HEK293 (cell line): ENCODE data around the gene PLCD1.
"Not testable (repeated sequence)": the region's sequence is repeated elsewhere in the genome, so short reads cannot be mapped to it uniquely, and the experiment has no call there.

Source experiments
- CTCF ChIA-PET: fragments of 350-600 bp; formaldehyde crosslinking; extraction: SDS; loops from one replicate; lab custom pipeline; 2021; ENCODE audit warnings: antibody characterized with exemption; lab: Yijun Ruan, JAX
- POLR2A ChIA-PET: fragments of 300-600 bp; formaldehyde crosslinking; extraction: SDS; loops from one replicate; lab custom pipeline; 2020; ENCODE audit warnings: antibody characterized with exemption, inconsistent platforms; lab: Yijun Ruan, JAX
- H3K27ac ChIP-seq: fragments of 200-500 bp; sonication (Bioruptor generic); 2 replicates; pipeline ENCODE4 v1.5.1; 2014; ENCODE audit warnings: low read depth, low read length, control low read depth, inconsistent platforms; ENCODE audit errors: extremely low read depth
- H3K36me3 ChIP-seq, 2 experiments: fragments of 200-500 bp in 1 of 2; sonication (Bioruptor generic) in 1 of 2; 1 replicate in 1 of 2; 2 replicates in 1 of 2; pipeline ENCODE4 v1.5.1; 2014 to 2017; ENCODE audit warnings: inconsistent platforms in 2 of 2, low read length in 2 of 2; ENCODE audit not compliant: control insufficient read depth in 2 of 2, insufficient read depth in 1 of 2
- H3K4me1 ChIP-seq: fragments of 200-500 bp; sonication (Bioruptor generic); 2 replicates; pipeline ENCODE4 v1.5.1; 2014; ENCODE audit warnings: mild to moderate bottlenecking, low read length, inconsistent platforms; ENCODE audit not compliant: control insufficient read depth, insufficient read depth
- H3K4me3 ChIP-seq: 2 replicates; pipeline ENCODE4 v1.5.1; 2011; ENCODE audit warnings: low read depth, mild to moderate bottlenecking, control low read depth, low read length, moderate library complexity
- H3K9me3 ChIP-seq: fragments of 200-500 bp; sonication (Bioruptor generic); 2 replicates; pipeline ENCODE4 v1.5.1; 2014; ENCODE audit warnings: low read depth, low read length, inconsistent platforms; ENCODE audit not compliant: control insufficient read depth, insufficient read depth
- OVOL3 ChIP-seq: fragments of 450-650 bp; formaldehyde crosslinking; IDR thresholded peaks from 2 replicates; pipeline ENCODE4 v1.5.1; 2016; ENCODE audit warnings: missing biosample characterization, missing genetic modification characterization
- ZBTB1 ChIP-seq: fragments of 450-650 bp; formaldehyde crosslinking; IDR thresholded peaks from 2 replicates; pipeline ENCODE4 v1.5.1; 2016; ENCODE audit warnings: missing biosample characterization, missing genetic modification characterization
- ZBTB48 ChIP-seq: fragments of 450-650 bp; formaldehyde crosslinking; IDR thresholded peaks from 2 replicates; pipeline ENCODE4 v1.5.1; 2016; ENCODE audit warnings: missing biosample characterization, missing genetic modification characterization
- ZBTB8A ChIP-seq: fragments of 450-650 bp; formaldehyde crosslinking; IDR thresholded peaks from 2 replicates; pipeline ENCODE4 v1.5.1; 2016; ENCODE audit warnings: missing biosample characterization, missing genetic modification characterization
- ZNF10 ChIP-seq: fragments of 450-650 bp; formaldehyde crosslinking; IDR thresholded peaks from 2 replicates; pipeline ENCODE4 v1.5.1; 2017; ENCODE audit warnings: missing biosample characterization, missing genetic modification characterization
- ZNF37A ChIP-seq: fragments of 450-650 bp; IDR thresholded peaks from 2 replicates; pipeline ENCODE4 v1.5.1; 2018; ENCODE audit warnings: missing biosample characterization, missing genetic modification characterization
- ZNF585B ChIP-seq: fragments of 450-650 bp; formaldehyde crosslinking; IDR thresholded peaks from 2 replicates; pipeline ENCODE4 v1.5.1; 2016; ENCODE audit warnings: missing biosample characterization, missing genetic modification characterization
- ZNF610 ChIP-seq: fragments of 450-650 bp; formaldehyde crosslinking; IDR thresholded peaks from 2 replicates; pipeline ENCODE4 v1.5.1; 2016; ENCODE audit warnings: missing biosample characterization, missing genetic modification characterization, borderline replicate concordance
- ZNF785 ChIP-seq: fragments of 450-650 bp; formaldehyde crosslinking; IDR thresholded peaks from 2 replicates; pipeline ENCODE4 v1.5.1; 2016; ENCODE audit warnings: missing biosample characterization, missing genetic modification characterization
- TF ChIP-seq, protein P1 (sequence below): fragments of 450-650 bp; formaldehyde crosslinking; IDR thresholded peaks from 2 replicates; pipeline ENCODE4 v1.5.1; 2016; ENCODE audit warnings: missing biosample characterization, missing genetic modification characterization
- TF ChIP-seq, protein P2 (sequence below): fragments of 450-650 bp; formaldehyde crosslinking; IDR thresholded peaks from 2 replicates; pipeline ENCODE4 v1.5.1; 2016; ENCODE audit warnings: missing biosample characterization, missing genetic modification characterization
- TF ChIP-seq, protein P3 (sequence below): IDR thresholded peaks from 2 replicates; pipeline ENCODE4 v1.6.1; 2011; ENCODE audit warnings: mild to moderate bottlenecking, low read depth, low read length, borderline replicate concordance

Gene PLCD1

DNA sequence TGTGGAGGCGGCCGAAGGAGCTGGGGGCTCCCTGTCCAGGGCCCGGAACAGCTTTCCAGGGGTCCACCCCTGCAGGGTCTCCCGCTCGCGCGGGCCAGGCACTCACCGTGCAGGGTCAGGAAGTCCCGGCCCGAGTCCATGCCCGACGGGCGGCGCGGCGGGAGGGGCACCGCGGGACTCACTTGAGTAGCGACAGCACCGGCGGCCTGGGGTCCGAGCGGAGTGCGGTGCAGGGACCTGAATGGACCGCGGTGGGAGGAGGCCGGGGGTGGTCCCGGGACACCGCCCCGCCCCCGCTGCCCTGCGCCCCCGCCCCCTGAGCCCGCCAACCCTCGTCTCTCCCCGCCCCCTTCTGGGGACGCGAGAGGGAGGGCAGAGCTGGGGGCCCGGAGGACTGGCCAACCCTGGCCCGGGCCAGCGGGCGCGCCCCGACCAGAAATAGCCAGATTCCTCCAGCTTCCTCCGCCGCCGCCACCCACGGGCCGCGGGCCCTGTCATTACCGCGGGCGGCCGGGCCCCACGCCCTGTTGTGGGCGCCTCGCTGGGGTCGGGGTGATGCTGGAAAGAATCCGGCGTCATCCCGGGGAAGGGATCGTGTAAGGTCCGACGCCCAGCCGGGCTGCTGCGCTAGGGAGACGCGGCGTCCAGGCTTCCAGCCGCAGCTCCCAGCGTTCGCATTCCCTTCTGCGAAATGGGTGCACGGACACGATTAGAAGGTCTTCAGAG is at the start of gene PLCD1:
TSS of gene PLCD1 (minus strand) at position 243 of the 726 bp plus-strand sequence. CDS start at position 140, 103 bp downstream.
- H3K27ac ChIP-seq: no peak within 1 kb of the TSS

DNA sequence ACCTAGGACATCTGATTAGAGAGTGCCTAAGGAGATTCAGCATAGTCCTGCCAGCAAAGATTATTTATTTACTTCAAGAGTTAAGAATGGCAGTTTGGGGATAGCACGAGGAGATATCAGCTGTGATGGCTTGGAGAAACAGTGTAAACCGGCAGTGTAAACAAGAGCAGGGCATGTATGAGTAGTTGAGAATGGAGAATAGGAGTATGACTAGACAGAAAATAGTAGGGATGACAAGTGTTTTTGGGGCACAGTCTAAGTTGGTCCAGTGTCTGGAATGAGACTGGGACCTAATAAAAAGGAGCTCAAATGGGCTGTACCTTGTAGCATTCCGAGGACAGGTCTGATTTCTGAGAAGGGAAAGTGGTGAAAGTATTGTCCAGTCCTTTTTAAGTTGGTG is 47.6 kb upstream of the PLCD1 start:
- H3K9me3 ChIP-seq, H3K27ac ChIP-seq, POLR2A ChIA-PET, H3K36me3 ChIP-seq, H3K4me3 ChIP-seq, CTCF ChIA-PET, H3K4me1 ChIP-seq: not testable (repeated sequence)

More for the DNA sequence above, at the start of gene PLCD1:
- no peaks in the 10 kb centered on the region for H3K4me1 ChIP-seq
- no peak for TF ChIP-seq ZNF37A (tag by site-specific recombination)
- no peak for TF ChIP-seq ZNF785
- TF ChIP-seq ZBTB48: no peak
- no peak for TF ChIP-seq ZBTB8A
- TF ChIP-seq, protein P1, sequence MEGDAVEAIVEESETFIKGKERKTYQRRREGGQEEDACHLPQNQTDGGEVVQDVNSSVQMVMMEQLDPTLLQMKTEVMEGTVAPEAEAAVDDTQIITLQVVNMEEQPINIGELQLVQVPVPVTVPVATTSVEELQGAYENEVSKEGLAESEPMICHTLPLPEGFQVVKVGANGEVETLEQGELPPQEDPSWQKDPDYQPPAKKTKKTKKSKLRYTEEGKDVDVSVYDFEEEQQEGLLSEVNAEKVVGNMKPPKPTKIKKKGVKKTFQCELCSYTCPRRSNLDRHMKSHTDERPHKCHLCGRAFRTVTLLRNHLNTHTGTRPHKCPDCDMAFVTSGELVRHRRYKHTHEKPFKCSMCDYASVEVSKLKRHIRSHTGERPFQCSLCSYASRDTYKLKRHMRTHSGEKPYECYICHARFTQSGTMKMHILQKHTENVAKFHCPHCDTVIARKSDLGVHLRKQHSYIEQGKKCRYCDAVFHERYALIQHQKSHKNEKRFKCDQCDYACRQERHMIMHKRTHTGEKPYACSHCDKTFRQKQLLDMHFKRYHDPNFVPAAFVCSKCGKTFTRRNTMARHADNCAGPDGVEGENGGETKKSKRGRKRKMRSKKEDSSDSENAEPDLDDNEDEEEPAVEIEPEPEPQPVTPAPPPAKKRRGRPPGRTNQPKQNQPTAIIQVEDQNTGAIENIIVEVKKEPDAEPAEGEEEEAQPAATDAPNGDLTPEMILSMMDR (tag by site-specific recombination): no peak
- no peak for TF ChIP-seq ZNF585B (tag by site-specific recombination)
- TF ChIP-seq ZNF610 (tag by site-specific recombination): no peak
- TF ChIP-seq ZNF10 (tag by site-specific recombination): no peak
- POLR2A ChIA-PET: no interaction called here
- no peaks in the 10 kb centered on the region for H3K9me3 ChIP-seq
- peak within 1 kb of the TSS; percentile 18 for H3K4me3 ChIP-seq
- no peaks in the 10 kb centered on the region for H3K36me3 ChIP-seq
- CTCF ChIA-PET: interaction anchor here (0.6 kb wide), 1 partner anchor 1685 kb away, joined by 3 read pairs; no protein-coding TSS in a partner anchor

DNA sequence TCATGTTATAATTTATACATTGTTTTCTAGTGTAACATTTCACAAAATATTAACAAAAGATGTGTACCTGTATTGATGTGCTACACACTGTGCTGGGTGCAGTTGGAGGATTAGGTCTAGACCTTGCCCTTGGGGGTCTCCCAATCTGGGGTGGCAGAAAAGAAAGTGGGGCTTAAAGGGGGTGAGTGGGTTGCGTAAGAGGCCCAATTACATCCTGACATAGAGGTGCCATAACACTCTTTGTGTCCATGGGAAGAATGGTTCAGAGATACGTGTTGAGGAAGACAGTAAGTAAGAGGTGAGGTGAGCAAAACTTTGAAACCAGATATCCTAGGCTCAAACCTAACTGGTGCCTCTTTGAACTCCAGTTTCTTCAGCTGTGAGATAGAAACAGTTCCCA is 40.6 kb upstream of the PLCD1 start:
- H3K9me3 ChIP-seq: no peaks in the 10 kb centered on the region
- TF ChIP-seq OVOL3 (tag by site-specific recombination) (no peak), ZBTB1 (tag by site-specific recombination) (no peak)
- TF ChIP-seq, protein P2, sequence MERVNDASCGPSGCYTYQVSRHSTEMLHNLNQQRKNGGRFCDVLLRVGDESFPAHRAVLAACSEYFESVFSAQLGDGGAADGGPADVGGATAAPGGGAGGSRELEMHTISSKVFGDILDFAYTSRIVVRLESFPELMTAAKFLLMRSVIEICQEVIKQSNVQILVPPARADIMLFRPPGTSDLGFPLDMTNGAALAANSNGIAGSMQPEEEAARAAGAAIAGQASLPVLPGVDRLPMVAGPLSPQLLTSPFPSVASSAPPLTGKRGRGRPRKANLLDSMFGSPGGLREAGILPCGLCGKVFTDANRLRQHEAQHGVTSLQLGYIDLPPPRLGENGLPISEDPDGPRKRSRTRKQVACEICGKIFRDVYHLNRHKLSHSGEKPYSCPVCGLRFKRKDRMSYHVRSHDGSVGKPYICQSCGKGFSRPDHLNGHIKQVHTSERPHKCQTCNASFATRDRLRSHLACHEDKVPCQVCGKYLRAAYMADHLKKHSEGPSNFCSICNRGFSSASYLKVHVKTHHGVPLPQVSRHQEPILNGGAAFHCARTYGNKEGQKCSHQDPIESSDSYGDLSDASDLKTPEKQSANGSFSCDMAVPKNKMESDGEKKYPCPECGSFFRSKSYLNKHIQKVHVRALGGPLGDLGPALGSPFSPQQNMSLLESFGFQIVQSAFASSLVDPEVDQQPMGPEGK (tag by site-specific recombination): no peak
- TF ChIP-seq, protein P3, sequence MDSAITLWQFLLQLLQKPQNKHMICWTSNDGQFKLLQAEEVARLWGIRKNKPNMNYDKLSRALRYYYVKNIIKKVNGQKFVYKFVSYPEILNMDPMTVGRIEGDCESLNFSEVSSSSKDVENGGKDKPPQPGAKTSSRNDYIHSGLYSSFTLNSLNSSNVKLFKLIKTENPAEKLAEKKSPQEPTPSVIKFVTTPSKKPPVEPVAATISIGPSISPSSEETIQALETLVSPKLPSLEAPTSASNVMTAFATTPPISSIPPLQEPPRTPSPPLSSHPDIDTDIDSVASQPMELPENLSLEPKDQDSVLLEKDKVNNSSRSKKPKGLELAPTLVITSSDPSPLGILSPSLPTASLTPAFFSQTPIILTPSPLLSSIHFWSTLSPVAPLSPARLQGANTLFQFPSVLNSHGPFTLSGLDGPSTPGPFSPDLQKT: no peak
- ChIA-PET CTCF (interaction anchor here (0.6 kb wide), 1 partner anchor 642 kb away, joined by 4 read pairs; no protein-coding TSS in a partner anchor), POLR2A (no interaction called here)
- no peak overlapping the region for H3K4me3 ChIP-seq
- H3K36me3 ChIP-seq: no peaks in the 10 kb centered on the region
- H3K4me1 ChIP-seq: no peaks in the 10 kb centered on the region
- H3K27ac ChIP-seq: no peak overlapping the region
